IPS-18a (cell line): ENCODE measurements around the gene PHTF1.

Experiments used
- H3K27ac ChIP-seq: one replicate; pipeline ENCODE4 v1.5.1; 2013; ENCODE audit warnings: low read length
- H3K27me3 ChIP-seq: one replicate; pipeline ENCODE4 v1.6.1; 2013; ENCODE audit warnings: mild to moderate bottlenecking, low read length; ENCODE audit not compliant: control insufficient read depth, insufficient read depth
- H3K36me3 ChIP-seq: one replicate; pipeline ENCODE4 v1.6.1; 2013; ENCODE audit warnings: low read depth, low read length; ENCODE audit not compliant: control insufficient read depth
- H3K4me1 ChIP-seq: one replicate; pipeline ENCODE4 v1.6.1; 2013; ENCODE audit warnings: low read depth, low read length; ENCODE audit not compliant: control insufficient read depth
- H3K4me3 ChIP-seq: one replicate; pipeline ENCODE4 v1.5.1; 2013; ENCODE audit warnings: low read length
- H3K9ac ChIP-seq: one replicate; pipeline ENCODE4 v1.6.1; 2013; ENCODE audit warnings: mild to moderate bottlenecking, low read length, moderate library complexity
- H3K9me3 ChIP-seq: one replicate; pipeline ENCODE4 v1.6.1; 2013; ENCODE audit warnings: low read depth, low read length; ENCODE audit not compliant: control insufficient read depth

PHTF1 gene

GRCh38 chr1:113759333-113760101 lies at the start of gene PHTF1:
TSS of gene PHTF1 (minus strand) at chr1:113759486. CDS start at chr1:113758703, 783 bp downstream.
- peaks cover 14% of the 10 kb centered on the region for H3K4me1 ChIP-seq
- no peaks in the 10 kb centered on the region for H3K9me3 ChIP-seq
- H3K27ac ChIP-seq, result peak within 1 kb of the TSS; percentile 99
- H3K9ac ChIP-seq, result peak within 1 kb of the TSS; percentile 95
- H3K36me3 ChIP-seq, result peaks cover 8% of the 10 kb centered on the region
- no peaks in the 10 kb centered on the region for H3K27me3 ChIP-seq
- peak within 1 kb of the TSS; percentile 97 for H3K4me3 ChIP-seq

GRCh38 chr1:113808450-113809195 lies 49.3 kb upstream of the PHTF1 start:
- Histone ChIP-seq H3K4me3 (no peak overlapping the region), H3K36me3 (no peaks in the 10 kb centered on the region), H3K27ac (no peak overlapping the region), H3K9ac (no peak overlapping the region), H3K9me3 (no peaks in the 10 kb centered on the region), H3K4me1 (peaks cover 13% of the 10 kb centered on the region), H3K27me3 (no peaks in the 10 kb centered on the region)

- peaks cover 5% of the 10 kb centered on the region for H3K4me1 ChIP-seq
- H3K27me3 ChIP-seq, result no peaks in the 10 kb centered on the region
- H3K4me3 ChIP-seq, result no peak overlapping the region
- H3K9me3 ChIP-seq, result no peaks in the 10 kb centered on the region
- no peak overlapping the region for H3K9ac ChIP-seq
- H3K36me3 ChIP-seq, result no peaks in the 10 kb centered on the region
- H3K27ac ChIP-seq, result no peak overlapping the region
Measured at GRCh38 chr1:113805639-113806038, 46.4 kb upstream of the PHTF1 start.

- no peak overlapping the region for H3K27ac ChIP-seq
- peaks cover 1% of the 10 kb centered on the region for H3K4me1 ChIP-seq
Measured at GRCh38 chr1:113805256-113805531, 45.9 kb upstream of the PHTF1 start.

GRCh38 chr1:113804421-113805255 lies 45.4 kb upstream of the PHTF1 start:
- no peaks in the 10 kb centered on the region for H3K27me3 ChIP-seq
- H3K27ac ChIP-seq, result no peak overlapping the region
- no peak overlapping the region for H3K4me3 ChIP-seq
- no peaks in the 10 kb centered on the region for H3K9me3 ChIP-seq
- no peaks in the 10 kb centered on the region for H3K4me1 ChIP-seq
- no peaks in the 10 kb centered on the region for H3K36me3 ChIP-seq
- H3K9ac ChIP-seq, result no peak overlapping the region

More at GRCh38 chr1:113805256-113805531, 45.9 kb upstream of the PHTF1 start:
- no peaks in the 10 kb centered on the region for H3K36me3 ChIP-seq
- H3K27me3 ChIP-seq, result no peaks in the 10 kb centered on the region
- no peak overlapping the region for H3K4me3 ChIP-seq
- H3K9me3 ChIP-seq, result no peaks in the 10 kb centered on the region
- H3K9ac ChIP-seq, result no peak overlapping the region

- Histone ChIP-seq H3K27ac (no peak overlapping the region), H3K27me3 (no peaks in the 10 kb centered on the region), H3K9ac (no peak overlapping the region), H3K9me3 (no peaks in the 10 kb centered on the region), H3K36me3 (peaks cover 4% of the 10 kb centered on the region), H3K4me3 (no peak overlapping the region), H3K4me1 (no peaks in the 10 kb centered on the region)
Measured at GRCh38 chr1:113802367-113803007, 43.2 kb upstream of the PHTF1 start.

- Histone ChIP-seq H3K36me3 (peaks cover 14% of the 10 kb centered on the region), H3K4me3 (no peak overlapping the region), H3K4me1 (no peaks in the 10 kb centered on the region), H3K27ac (no peak overlapping the region), H3K9ac (no peak overlapping the region), H3K9me3 (no peaks in the 10 kb centered on the region), H3K27me3 (no peaks in the 10 kb centered on the region)
Measured at GRCh38 chr1:113800487-113800886, 41.2 kb upstream of the PHTF1 start.

- no peaks in the 10 kb centered on the region for H3K27me3 ChIP-seq
- no peaks in the 10 kb centered on the region for H3K9me3 ChIP-seq
- no peak overlapping the region for H3K27ac ChIP-seq
- H3K36me3 ChIP-seq, result peaks cover 19% of the 10 kb centered on the region
- no peak overlapping the region for H3K4me3 ChIP-seq
- H3K9ac ChIP-seq, result no peak overlapping the region
- H3K4me1 ChIP-seq, result no peaks in the 10 kb centered on the region
Measured at GRCh38 chr1:113797472-113797871, 38.2 kb upstream of the PHTF1 start.

GRCh38 chr1:113793878-113794834 lies 34.9 kb upstream of the PHTF1 start:
- H3K4me3 ChIP-seq, result no peak overlapping the region
- no peaks in the 10 kb centered on the region for H3K9me3 ChIP-seq
- no peak overlapping the region for H3K27ac ChIP-seq
- H3K4me1 ChIP-seq, result no peaks in the 10 kb centered on the region
- no peak overlapping the region for H3K9ac ChIP-seq
- H3K36me3 ChIP-seq, result peaks cover 19% of the 10 kb centered on the region
- no peaks in the 10 kb centered on the region for H3K27me3 ChIP-seq

GRCh38 chr1:113792986-113793385 lies 33.7 kb upstream of the PHTF1 start:
- H3K9me3 ChIP-seq, result no peaks in the 10 kb centered on the region
- H3K36me3 ChIP-seq, result peaks cover 19% of the 10 kb centered on the region
- no peaks in the 10 kb centered on the region for H3K4me1 ChIP-seq
- no peak overlapping the region for H3K4me3 ChIP-seq
- H3K27ac ChIP-seq, result no peak overlapping the region
- no peaks in the 10 kb centered on the region for H3K27me3 ChIP-seq
- H3K9ac ChIP-seq, result no peak overlapping the region
